C4-2B (cell line): ENCODE data around the gene ELAVL1.

Experiments
- H3K27ac ChIP-seq: fragments of 450-650 bp; 2 replicates; pipeline ENCODE4 v1.5.1; 2017
- CTCF ChIP-seq: fragments of 450-650 bp; conservative IDR thresholded peaks from 2 replicates; pipeline ENCODE4 v1.5.1; 2017; ENCODE audit warnings: mild to moderate bottlenecking
- ZFX ChIP-seq: fragments of 450-650 bp; IDR thresholded peaks from 2 replicates; pipeline ENCODE4 v1.6.1; 2017

The ELAVL1 gene

GRCh38 chr19:7908742-7909461 lies 96.5 kb downstream of the ELAVL1 start:
- TF ChIP-seq CTCF (no peak), ZFX (no peak)
- no peak overlapping the region for H3K27ac ChIP-seq
